Peyer's patch (tissue), 4 donors: ENCODE results near the gene PTGS1. TPM values are rescaled to one million over a fixed set of nuclear protein-coding genes. Genes with fewer than 3 reads are reported as not detected.
"Not testable (repeated sequence)": the region's sequence is repeated elsewhere in the genome, so short reads cannot be mapped to it uniquely, and the experiment has no call there.

ENCODE experiments used
- DNase-seq, 3 donors: peaks; one replicate each; pipeline ENCODE4 v3.0.0-alpha.2; 2017 to 2019
- H3K27ac ChIP-seq, 4 donors: fragments of 200-600 bp; sonication (generic); one replicate each; pipeline ENCODE4 v1.5.1; 2016 to 2019
- H3K27me3 ChIP-seq, 2 donors: fragments of 200-600 bp; sonication (generic); one replicate each; pipeline ENCODE4 v1.5.1; 2019
- H3K36me3 ChIP-seq, 3 donors: fragments of 200-600 bp; sonication (generic); one replicate each; pipeline ENCODE4 v1.5.1; 2016 to 2019
- H3K4me1 ChIP-seq, 4 donors: fragments of 200-600 bp; sonication (generic); one replicate each; pipeline ENCODE4 v1.5.1; 2016 to 2019
- H3K4me3 ChIP-seq, 4 donors: fragments of 200-600 bp; sonication (generic); 1 replicate in 3 of 4; 2 replicates in 1 of 4; pipeline ENCODE4 v1.5.1; 2016 to 2019; ENCODE audit warnings: mild to moderate bottlenecking in 1 of 4
- H3K9me3 ChIP-seq, 4 donors: fragments of 200-600 bp; sonication (generic); one replicate each; pipeline ENCODE4 v1.5.1; 2016 to 2019; ENCODE audit warnings: mild to moderate bottlenecking in 1 of 4
- CTCF ChIP-seq, 6 experiments: fragments of 450-650 bp in 4 of 6; fragments of 200-600 bp in 2 of 6; sonication (generic) in 1 of 6; IDR thresholded peaks; one replicate each; pipeline ENCODE4 v1.5.1; 2017 to 2019; ENCODE audit warnings: antibody characterized with exemption in 6 of 6, mild to moderate bottlenecking in 3 of 6, moderate library complexity in 1 of 6
- POLR2A ChIP-seq, 2 donors: fragments of 450-650 bp; IDR thresholded peaks; one replicate each; pipeline ENCODE4 v1.5.1; 2017; ENCODE audit warnings: antibody characterized with exemption in 2 of 2, mild to moderate bottlenecking in 2 of 2, moderate library complexity in 2 of 2
- total RNA-seq, 4 donors: library from RNA; depleted of rRNA; stranded (reverse); fragments of >200 nt; gene quantifications; one replicate each; pipeline ENCODE4 v1.1.0, GENCODE V29; 2016

PTGS1 gene
- total RNA-seq, 4 donors from 2014 or later, result 6.4 to 17.3 (median 13.8) TPM

- H3K27me3 ChIP-seq, result no peaks in the 10 kb centered on the region
- no peaks in the 10 kb centered on the region for H3K9me3 ChIP-seq
- H3K27ac ChIP-seq, result no peak overlapping the region
- H3K4me1 ChIP-seq, result no peaks in the 10 kb centered on the region
- DNase-seq, result no peak
- TF ChIP-seq CTCF (IDR thresholded peaks at IDR 0.05) (no peak), POLR2A (IDR thresholded peaks at IDR 0.05) (no peak)
- no peaks in the 10 kb centered on the region for H3K36me3 ChIP-seq
- H3K4me3 ChIP-seq, result no peak overlapping the region
Measured at GRCh38 chr9:122356627-122357026, 14.2 kb upstream of the PTGS1 start.

GRCh38 chr9:122360891-122361290 is 9.9 kb upstream of the PTGS1 start:
- H3K27me3 ChIP-seq, result no peaks in the 10 kb centered on the region
- peak in 1 of 3 donors; percentile 24 for DNase-seq

GRCh38 chr9:122363131-122363530 is 7.7 kb upstream of the PTGS1 start:
- not testable (repeated sequence) for H3K27me3 ChIP-seq, H3K4me3 ChIP-seq, H3K9me3 ChIP-seq, H3K36me3 ChIP-seq, H3K27ac ChIP-seq, H3K4me1 ChIP-seq
- DNase-seq, result peak in 1 of 3 donors; percentile 15

More at GRCh38 chr9:122360891-122361290, 9.9 kb upstream of the PTGS1 start:
- Histone ChIP-seq H3K4me1 (no peaks in the 10 kb centered on the region), H3K36me3 (no peaks in the 10 kb centered on the region), H3K27ac (no peak overlapping the region), H3K4me3 (no peak overlapping the region), H3K9me3 (no peaks in the 10 kb centered on the region)
- TF ChIP-seq CTCF (IDR thresholded peaks at IDR 0.05), result no peak
- TF ChIP-seq POLR2A (IDR thresholded peaks at IDR 0.05), result no peak

GRCh38 chr9:122364117-122364782 is 6.6 kb upstream of the PTGS1 start:
- Histone ChIP-seq H3K27me3 (no peaks in the 10 kb centered on the region), H3K9me3 (no peaks in the 10 kb centered on the region), H3K36me3 (no peaks in the 10 kb centered on the region), H3K4me1 (no peaks in the 10 kb centered on the region), H3K27ac (no peak overlapping the region), H3K4me3 (no peak overlapping the region)
- TF ChIP-seq CTCF (IDR thresholded peaks at IDR 0.05) (no peak), POLR2A (IDR thresholded peaks at IDR 0.05) (no peak)
- DNase-seq, result no peak

GRCh38 chr9:122364783-122365150 is 6.1 kb upstream of the PTGS1 start:
- peak in 1 of 3 donors; percentile 15 for DNase-seq
- Histone ChIP-seq H3K27me3 (no peaks in the 10 kb centered on the region), H3K4me3 (no peak overlapping the region), H3K36me3 (no peaks in the 10 kb centered on the region), H3K27ac (no peak overlapping the region), H3K9me3 (no peaks in the 10 kb centered on the region), H3K4me1 (no peaks in the 10 kb centered on the region)
- no peak for TF ChIP-seq CTCF (IDR thresholded peaks at IDR 0.05)
- TF ChIP-seq POLR2A (IDR thresholded peaks at IDR 0.05), result no peak

- H3K36me3 ChIP-seq, result no peaks in the 10 kb centered on the region
- H3K27me3 ChIP-seq, result no peaks in the 10 kb centered on the region
- H3K9me3 ChIP-seq, result no peaks in the 10 kb centered on the region
- peak in 1 of 3 donors; percentile 22 for DNase-seq
- H3K4me3 ChIP-seq, result no peak overlapping the region
- peak overlapping the region in 1 of 4 donors; percentile 25 for H3K27ac ChIP-seq
- TF ChIP-seq POLR2A (IDR thresholded peaks at IDR 0.05), result no peak
- TF ChIP-seq CTCF (IDR thresholded peaks at IDR 0.05), result no peak
- H3K4me1 ChIP-seq, result peaks cover 0 to 8% (median 0%) of the 10 kb centered on the region in 4 donors
Measured at GRCh38 chr9:122366074-122366660, 4.7 kb upstream of the PTGS1 start.
